ENCODE data around the gene SH3RF1.

Gene SH3RF1

GRCh38 chr4:169246279-169246678 is 24.5 kb downstream of the SH3RF1 start:
- TF ChIP-seq CTCF (IDR thresholded peaks at IDR 0.05; ENCODE audit: insufficient read depth, missing control alignments), result no peak
- FAIRE-seq (no peak), DNase-seq (ENCODE audit: insufficient read length, low spot score) (no peak)

GRCh38 chr4:169245061-169245460 is 25.7 kb downstream of the SH3RF1 start:
- peak; percentile 69 for FAIRE-seq

GRCh38 chr4:169243825-169244609 is 26.7 kb downstream of the SH3RF1 start:
- FAIRE-seq (no peak), DNase-seq (ENCODE audit: insufficient read length, low spot score) (no peak)
- TF ChIP-seq CTCF (IDR thresholded peaks at IDR 0.05; ENCODE audit: insufficient read depth, missing control alignments), result no peak

More at GRCh38 chr4:169245061-169245460, 25.7 kb downstream of the SH3RF1 start:
- DNase-seq (ENCODE audit: insufficient read length, low spot score), result no peak
- no peak for TF ChIP-seq CTCF (IDR thresholded peaks at IDR 0.05; ENCODE audit: insufficient read depth, missing control alignments)

GRCh38 chr4:169241464-169241863 is 29.3 kb downstream of the SH3RF1 start:
- FAIRE-seq (no peak), DNase-seq (ENCODE audit: insufficient read length, low spot score) (no peak)
- no peak for TF ChIP-seq CTCF (IDR thresholded peaks at IDR 0.05; ENCODE audit: insufficient read depth, missing control alignments)

- FAIRE-seq (no peak), DNase-seq (ENCODE audit: insufficient read length, low spot score) (no peak)
- TF ChIP-seq CTCF (IDR thresholded peaks at IDR 0.05; ENCODE audit: insufficient read depth, missing control alignments), result no peak
Measured at GRCh38 chr4:169239221-169239905, 31.4 kb downstream of the SH3RF1 start.

GRCh38 chr4:169238445-169238844 is 32.3 kb downstream of the SH3RF1 start:
- no peak for TF ChIP-seq CTCF (IDR thresholded peaks at IDR 0.05; ENCODE audit: insufficient read depth, missing control alignments)
- DNase-seq (ENCODE audit: insufficient read length, low spot score), result no peak
- FAIRE-seq, result no peak
